ENCODE measurements around the gene IFITM1.
"Not testable (repeated sequence)": the region's sequence is repeated elsewhere in the genome, so short reads cannot be mapped to it uniquely, and the experiment has no call there.

IFITM1 gene

GRCh38 chr11:293852-294661 lies 19.8 kb upstream of the IFITM1 start:
- in situ Hi-C loops (cut with HindIII; ENCODE audit: low sequenced_read_pairs): no loop called here

- in situ Hi-C loops (cut with HindIII; ENCODE audit: low sequenced_read_pairs): no loop called here
Measured at GRCh38 chr11:294780-295179, 19.1 kb upstream of the IFITM1 start.

DNA sequence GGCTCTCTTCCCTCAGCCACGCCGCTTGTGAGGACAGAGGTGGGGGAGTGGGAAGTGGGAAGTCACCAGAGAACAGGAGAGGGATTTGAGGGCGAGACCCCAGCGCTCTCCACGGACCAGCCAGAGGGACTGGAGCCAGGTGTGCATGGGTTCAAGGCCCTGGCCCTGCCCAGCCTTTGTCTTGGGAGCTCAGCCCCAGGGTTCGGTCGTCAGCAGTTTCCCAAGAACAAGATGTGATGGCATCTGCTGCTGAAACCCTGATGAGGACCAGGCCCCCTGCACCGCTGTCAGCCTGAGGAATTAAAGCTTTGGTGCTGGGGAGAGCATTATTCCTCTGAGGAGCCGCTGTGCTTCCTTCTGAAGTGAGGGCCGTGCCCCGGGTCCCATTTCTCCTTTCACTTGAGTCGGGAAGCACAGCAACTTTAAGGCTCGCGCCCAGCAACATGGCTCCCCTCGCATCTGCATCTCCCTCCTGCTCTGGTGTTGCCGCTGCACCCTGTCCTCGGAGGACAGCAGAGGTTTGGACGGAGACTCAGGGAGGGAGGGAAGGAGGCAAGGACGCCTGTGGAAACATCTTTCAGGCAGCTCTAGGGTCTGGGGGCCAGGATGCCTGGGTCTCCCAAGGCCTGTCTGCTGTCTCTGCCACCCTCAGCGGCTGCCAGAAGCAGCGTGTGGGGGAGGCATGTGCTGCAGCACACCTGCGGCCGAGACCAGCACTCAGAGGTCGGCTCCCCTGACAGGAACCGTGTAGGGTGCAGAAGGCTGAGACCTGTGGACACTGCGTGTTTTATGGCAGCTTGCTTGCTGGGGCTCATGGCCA lies 18.3 kb upstream of the IFITM1 start:
- in situ Hi-C loops (cut with HindIII; ENCODE audit: low sequenced_read_pairs): no loop called here

DNA sequence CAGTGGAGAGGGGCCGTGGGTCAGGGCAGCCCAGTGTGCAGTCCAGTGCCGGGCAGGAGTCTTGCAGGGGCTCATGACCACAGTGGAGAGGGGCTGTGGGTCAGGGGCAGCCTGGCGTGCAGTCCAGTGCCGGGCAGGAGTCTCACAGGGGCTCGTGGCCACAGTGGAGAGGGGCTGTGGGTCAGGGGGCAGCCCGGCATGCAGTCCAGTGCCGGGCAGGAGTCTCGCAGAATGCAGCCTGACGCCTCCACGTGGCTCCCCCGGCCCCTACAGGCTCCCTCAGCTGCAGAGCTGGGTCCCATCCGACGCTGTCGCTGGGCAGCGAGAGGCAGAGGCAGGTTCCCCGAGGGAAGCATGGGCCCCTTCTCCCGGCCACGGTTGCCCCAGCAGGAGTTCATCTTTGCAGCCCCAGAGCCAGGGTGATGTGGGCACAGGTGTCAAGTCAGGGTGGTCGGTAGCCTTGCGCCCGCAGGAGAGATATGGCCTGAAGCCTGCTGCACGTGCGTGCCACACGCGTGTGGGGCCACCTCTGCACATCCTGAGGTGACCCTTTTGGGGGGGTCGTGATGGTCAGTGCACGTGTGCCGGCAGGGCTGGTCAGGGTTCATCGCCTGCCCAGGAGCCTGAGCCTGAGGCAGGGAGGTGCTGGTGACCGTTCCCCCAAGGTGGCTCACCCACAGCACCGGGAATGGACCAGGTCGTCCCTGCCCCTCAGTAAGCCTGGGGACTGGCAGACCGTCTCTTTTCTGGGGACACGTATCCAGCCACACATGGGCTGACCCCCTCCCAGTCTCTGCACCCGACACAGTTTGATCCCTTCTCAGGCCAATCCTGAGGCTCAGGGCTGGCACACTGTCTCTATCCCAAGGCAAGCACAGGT lies 17.4 kb upstream of the IFITM1 start:
- in situ Hi-C loops (cut with HindIII; ENCODE audit: low sequenced_read_pairs): no loop called here

- in situ Hi-C loops (cut with HindIII; ENCODE audit: low sequenced_read_pairs): no loop called here
Measured at GRCh38 chr11:297051-297585, 16.7 kb upstream of the IFITM1 start.

- in situ Hi-C loops (cut with HindIII; ENCODE audit: low sequenced_read_pairs): no loop called here
Measured at GRCh38 chr11:297586-298405, 16.0 kb upstream of the IFITM1 start.

DNA sequence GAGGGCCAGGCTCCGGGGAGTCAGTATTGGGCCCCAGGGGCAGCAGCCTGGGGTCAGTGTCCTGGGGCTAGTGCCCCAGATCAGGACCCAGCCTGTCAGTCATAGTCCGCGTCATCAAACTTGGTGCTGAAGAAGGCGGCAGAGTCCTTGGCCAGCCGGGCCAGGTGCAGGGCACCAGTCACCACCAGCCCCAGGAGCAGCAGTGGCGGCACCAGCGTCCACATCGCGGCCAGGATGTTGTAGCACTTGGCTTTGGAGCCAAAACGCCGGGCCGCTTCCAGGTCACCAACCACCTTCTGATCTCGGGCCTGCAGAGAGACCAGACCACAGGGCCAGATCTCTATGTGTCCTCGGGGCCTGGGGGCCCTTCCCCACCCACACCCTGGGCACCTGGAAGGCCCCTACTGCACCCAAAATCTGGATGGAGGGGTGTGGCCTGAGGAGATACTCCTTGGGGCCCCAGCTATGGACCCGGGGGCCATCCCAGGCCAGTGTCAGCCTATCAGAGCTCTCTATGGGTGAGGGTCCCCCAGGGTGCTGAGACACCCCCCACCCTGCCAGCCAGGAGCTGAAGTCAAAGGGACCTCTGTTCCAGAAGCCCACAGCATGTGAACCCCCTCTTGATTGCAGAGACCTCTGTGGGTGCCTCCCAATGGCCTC lies 15.3 kb upstream of the IFITM1 start:
- in situ Hi-C loops (cut with HindIII; ENCODE audit: low sequenced_read_pairs): no loop called here

DNA sequence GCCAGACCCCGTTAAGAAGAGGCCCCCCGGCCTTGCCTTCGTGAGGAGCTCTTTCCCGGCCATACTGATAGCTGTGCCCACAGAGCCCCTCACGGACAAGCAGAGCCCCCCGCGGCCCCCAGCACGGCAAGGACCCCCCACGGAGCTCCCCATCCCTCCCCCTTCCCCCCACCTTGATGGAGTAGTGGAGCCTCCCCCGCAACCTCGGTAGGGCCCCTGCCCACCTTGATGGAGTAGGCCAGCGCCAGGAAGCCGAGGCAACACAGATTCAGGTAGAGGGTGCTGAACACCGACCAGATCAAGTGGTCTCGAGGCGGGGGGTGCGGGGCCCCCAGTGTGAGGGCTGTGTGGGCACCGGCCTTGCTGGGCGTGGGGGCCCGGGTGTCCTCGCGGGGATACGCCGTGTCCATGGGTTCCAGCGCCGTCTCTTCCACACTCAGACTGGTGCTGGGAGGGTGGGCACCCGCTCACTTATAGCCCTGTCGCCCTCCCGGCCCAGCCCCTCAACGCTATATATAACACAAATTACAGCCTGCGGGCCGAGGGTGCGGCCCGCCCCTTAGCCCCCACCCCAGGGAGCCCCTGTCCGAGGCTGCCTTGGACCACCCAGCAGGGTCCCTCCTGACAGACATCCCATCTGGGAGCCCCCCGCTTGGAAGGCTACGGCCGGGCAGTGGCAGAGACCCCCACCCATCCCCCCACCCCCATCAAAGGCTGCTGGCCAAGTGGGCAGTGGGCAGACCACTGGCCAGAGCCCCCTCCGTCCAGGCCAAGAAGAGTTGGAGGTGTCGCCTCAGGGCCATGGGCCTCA lies 14.6 kb upstream of the IFITM1 start, which contains the start of gene IFITM5:
Gene IFITM5 (minus strand): TSS at position 446 of the 811 bp plus-strand sequence. CDS start 36 bp downstream, at position 410.
- in situ Hi-C loops (cut with HindIII; ENCODE audit: low sequenced_read_pairs): no loop called here

DNA sequence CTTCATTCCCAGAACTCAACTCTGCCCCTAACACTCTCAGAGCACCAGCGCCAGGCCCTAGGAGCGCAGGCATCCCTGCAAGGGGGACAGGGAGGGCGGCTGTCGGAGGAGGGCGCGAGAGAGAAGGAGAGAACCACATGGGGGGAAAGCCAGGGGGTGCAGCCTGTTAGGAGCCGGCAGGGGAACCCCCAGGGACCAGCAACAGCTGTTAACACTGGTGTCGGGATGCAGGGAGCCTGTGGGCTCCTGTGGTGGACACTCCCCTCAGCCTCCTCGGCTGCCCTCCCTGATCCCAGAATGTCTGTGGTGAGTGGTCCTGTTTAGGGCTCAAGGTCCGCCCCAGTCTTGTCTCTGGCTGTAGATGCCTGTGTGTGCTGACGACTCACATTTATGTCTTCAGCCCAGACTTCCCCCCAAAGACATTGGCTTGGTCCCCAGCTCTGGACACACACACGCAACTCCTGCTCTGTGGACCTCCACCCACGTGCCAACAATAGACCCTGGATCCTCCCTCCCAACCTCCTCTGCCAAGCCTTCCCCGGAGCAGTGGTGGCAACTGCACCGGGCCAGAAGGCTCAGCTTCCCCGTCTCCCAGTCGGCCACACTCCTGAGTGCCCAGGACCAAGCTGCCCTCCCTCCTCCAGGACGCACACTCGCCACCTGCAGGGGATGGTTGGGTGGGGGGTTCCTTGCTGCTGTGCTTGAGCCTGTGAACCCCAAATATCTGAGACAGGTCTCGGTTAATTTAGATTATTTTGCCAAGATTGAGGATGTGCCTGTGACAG lies 13.7 kb upstream of the IFITM1 start:
- in situ Hi-C loops (cut with HindIII; ENCODE audit: low sequenced_read_pairs): no loop called here

GRCh38 chr11:303363-303762 lies 10.5 kb upstream of the IFITM1 start:
- in situ Hi-C loops (cut with HindIII; ENCODE audit: low sequenced_read_pairs): no loop called here

DNA sequence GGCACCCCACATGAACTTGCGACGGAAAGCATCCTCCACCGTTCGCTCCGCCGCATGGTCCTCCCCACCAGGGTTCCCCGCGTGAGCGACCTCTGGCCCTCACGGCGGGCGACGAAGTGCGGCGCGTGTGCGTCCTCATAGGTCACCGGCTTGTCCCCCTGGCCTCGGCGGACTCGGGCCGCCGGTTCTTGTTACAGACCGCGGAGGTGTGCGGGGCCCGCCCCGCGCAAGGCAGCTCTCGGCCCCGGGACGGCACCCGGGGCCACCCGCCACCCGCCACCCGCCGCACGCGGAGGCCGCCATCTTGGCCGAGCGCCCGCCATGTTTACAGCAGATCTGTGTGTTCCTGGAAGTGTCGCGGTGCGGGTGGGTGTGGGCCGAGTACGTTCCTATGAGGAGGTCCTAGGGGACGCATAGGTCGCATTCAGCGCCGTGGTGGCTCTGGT lies 9.8 kb upstream of the IFITM1 start:
- in situ Hi-C loops (cut with HindIII; ENCODE audit: low sequenced_read_pairs): no loop called here

DNA sequence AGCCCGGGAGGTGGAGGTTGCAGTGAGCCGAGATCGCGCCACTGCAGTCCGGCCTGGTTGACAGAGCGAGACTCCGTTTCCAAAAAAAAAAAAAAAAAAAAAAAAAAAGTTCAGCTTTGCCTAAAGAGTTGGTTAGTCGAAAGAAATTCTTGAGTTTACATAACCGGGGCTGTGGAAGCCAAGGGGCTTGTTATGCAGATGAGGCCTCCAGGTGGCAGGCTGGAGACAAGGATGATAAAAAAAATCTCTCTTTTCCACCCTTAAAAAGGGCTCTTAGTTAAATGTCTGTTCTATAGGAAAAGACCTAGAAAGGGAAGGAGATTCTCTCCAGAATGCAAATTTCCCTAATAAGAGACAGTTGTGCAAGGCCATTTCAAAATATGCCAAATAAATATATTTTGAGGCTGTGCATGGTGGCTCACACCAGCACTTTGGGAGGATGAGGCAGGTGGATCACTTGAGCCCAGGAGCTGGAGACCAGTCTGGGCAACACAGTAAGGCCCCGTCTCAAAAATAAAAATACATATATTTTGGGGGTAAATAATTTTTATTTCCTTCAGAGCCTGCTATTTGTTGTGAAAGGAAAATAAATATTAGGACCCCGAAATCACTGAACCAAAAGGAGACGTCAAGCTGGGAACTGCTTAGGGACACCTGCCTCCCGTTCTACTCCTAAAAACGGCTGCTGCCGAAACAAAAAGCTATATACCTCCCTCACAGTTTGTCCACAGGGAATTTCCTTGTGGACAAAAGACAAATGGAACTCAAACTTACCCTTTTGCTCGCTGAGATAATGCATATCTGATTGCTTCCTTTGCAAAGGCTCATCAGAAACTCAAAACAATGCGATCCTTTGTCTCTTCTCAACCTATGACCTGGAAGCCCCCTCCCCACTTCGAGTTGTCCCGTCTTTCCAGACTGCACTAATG lies 8.7 kb upstream of the IFITM1 start:
- in situ Hi-C loops (cut with HindIII; ENCODE audit: low sequenced_read_pairs): no loop called here

DNA sequence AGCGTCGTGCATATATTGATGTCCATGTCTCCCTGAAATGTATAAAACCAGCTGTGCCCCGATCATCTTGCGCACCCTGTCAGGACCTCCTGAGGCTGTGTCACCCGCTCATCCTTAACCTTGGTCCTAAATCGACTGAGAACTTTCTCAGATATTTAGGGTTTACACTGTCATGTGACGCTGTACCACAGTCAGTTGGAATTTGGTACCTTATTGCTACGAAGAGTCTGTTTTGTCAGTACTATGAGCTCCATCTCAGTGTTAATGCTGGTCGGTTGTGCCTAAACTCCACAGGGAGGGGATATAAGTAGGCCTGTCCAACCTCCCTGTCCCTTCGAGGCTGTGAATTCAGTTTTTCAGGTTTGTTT lies 8.0 kb upstream of the IFITM1 start:
- in situ Hi-C loops (cut with HindIII; ENCODE audit: low sequenced_read_pairs): no loop called here

DNA sequence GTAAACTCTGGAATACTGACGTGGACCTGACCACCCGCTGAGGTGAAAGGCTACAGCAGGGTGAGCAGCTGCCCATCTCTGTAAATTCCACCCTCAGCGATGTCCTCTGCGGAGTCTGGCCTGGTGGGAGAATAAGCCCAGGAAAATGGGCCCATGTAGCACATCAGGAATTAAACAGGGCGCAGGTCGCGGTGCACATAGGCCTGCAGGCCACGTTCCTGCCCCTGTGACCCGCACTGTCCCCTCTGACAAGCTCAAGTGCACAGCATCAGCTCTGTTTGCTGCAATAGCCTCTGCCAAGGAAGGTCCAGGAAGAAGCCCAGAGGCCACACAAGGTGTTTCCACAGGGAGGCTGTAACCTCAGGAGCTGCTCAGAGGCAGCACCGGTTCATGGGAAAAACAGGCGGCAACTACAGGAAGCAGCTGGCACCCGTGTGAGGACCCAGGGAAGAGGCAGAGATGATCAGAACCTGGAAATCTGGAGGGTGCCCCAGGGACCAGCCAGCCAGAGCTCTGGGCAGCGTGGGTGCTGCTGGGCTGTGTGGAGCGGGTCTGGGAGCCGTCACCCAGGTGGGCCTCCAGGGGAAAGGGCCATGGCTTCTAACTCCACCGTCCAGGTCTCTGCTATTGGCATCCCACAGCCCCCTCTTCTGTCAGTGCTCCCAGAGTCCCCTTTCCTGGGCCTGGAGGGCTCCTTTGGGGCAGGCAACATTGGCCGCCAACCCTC lies 7.0 kb upstream of the IFITM1 start:
- in situ Hi-C loops (cut with HindIII; ENCODE audit: low sequenced_read_pairs): no loop called here

DNA sequence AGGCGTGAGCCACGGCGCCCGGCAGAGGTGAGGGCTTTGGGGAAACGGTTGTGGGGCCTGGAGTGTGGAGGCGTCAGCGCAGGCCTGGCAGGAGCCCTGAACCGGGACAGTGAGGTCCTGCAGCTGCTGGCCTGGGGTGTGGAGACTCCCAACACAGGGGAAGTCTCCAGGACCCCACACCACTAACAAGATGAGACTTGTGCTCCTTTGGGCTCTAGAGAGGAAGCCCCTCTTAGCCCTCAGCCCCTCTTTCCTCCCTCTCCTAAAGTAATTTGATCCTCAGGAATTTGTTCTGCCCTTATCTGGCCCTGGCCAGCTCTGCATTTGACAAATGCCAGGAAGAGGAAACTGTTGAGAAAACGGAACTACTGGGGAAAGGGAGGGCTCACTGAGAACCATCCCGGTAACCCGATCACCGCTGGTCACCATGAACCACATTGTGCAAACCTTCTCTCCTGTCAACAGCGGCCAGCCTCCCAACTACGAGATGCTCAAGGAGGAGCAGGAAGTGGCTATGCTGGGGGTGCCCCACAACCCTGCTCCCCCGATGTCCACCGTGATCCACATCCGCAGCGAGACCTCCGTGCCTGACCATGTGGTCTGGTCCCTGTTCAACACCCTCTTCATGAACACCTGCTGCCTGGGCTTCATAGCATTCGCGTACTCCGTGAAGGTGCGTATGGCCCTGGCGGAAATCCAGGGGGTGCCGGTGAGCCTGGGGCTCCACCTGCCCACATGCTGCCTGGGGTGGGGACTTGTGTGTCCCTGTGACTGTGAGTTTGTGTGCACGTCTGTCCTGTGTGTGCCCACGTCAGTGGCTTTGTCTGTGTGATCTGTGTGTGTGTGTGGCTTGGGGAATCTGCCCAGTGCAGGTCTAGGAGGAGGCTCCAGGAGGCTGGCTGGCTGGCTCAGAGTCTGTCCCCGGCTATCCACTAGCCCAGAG lies 5.8 kb upstream of the IFITM1 start, which contains the start of gene IFITM2:
Gene IFITM2 (plus strand): TSS at position 51 of the 943 bp plus-strand sequence. CDS start 377 bp downstream, at position 428.
- in situ Hi-C loops (cut with HindIII; ENCODE audit: low sequenced_read_pairs): not testable (repeated sequence)

All from DLD1 (cell line).